NCI-H146 treated with DMSO at 0.1 percent for 48 hours (cell line): Measurements from ENCODE around the gene TSPAN9.

Source experiments
- DNase-seq: peaks from one replicate; lab custom pipeline; 2025; ENCODE audit not compliant: unreplicated experiment; lab: John Stamatoyannopoulos, UW

Gene TSPAN9

DNA sequence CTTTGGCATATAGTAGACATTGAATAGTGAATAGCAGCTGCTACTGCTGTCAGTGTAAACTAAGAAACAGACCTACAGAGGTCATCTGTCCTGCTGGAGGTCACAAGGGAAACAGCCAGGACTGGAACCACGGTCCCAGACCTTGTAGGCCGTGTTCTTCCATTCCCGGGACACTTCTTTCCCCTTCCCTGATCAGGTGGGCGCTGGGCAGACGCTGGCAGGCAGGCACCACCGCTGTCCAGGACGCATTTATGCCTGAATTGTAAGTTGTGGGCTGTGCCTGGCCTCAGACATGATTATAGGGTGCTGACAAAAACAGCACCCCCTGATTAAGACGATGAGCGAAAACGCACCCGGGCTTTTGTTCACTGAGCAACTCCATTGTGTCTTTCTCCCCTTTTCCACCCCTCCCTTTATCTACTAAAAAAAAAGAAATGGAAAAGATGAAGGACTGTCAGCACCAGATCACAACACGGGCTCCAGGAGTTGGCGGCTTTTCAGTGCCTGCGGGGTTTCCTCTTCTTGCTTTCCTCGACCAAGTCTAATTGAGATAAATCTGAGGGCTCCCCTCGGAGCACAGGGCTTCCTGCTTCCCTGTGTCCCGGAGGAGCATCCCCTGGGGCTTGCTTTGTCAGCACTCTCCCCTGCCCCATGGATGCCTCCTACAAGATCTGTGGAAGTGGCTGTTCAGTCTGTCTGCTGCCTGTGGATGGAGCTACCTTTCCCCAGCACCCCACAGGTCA is 80.6 kb downstream of the TSPAN9 start:
- no peak for DNase-seq

DNA sequence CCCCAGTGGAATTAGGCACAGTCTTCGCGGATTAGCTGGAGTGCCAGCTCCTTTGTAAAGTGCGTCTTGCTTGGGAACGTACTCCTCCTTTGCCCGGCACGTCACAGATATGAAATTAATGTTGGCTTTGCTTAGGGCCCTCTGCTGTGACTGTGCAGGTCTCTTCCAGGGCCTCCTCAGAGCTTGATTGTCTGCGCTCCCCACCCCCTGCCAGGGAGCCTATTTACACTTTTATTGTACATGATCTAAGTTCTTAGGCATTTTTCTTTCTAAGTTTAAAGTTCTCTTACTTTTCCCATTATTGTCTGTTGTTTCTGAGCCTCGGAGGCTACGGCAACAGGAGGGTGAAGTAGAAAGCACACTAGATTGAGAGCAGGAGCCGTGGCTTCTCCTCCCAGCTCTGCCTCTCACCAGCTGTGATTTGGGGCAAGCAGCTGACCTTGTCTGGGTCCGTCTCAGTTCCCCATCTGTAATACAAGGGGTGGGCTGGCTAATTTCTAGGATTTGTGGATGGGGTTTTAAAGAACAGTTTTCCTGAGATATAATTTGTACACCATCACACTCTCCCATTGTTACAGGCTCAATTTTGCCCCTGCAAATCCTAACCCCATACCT is 81.8 kb downstream of the TSPAN9 start:
- no peak for DNase-seq

DNA sequence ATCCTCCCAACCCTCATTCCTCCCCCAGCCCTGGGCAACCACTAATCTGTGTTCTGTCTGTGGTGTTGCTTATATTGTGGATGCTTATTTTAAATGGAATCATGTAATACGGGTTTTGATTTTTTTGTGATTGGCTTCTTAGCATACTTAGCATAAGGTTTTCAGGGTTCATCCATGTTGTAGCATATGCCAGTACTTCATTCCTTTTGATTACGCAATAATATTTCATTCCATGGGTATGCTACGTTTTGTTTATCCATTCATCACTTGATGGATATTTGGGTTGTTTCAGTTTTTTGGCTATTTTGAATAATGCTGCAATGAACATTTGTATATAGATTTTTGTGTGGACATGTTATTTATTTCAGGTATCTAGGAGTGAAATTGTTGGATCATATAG is 82.9 kb downstream of the TSPAN9 start:
- DNase-seq, result no peak

DNA sequence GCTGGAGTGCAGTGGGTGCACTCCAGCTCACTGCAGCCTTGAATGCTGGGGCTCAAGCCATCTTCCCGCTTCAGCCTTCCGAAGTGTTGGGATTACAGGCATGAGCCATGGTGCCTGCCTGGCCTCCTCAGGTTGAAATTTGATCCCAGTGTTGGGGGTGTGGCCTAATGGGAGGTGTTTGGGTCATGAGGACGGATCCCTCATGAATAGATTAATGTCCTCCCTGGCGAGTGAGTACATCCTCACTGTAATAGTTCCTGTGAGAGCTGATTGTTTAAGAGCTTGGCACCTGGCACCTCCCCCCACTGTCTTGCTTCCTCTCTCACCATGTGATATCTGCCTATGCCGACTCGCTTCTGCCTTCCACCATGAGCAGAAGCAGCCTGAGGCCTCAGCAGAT is 84.7 kb downstream of the TSPAN9 start:
- DNase-seq, result no peak

DNA sequence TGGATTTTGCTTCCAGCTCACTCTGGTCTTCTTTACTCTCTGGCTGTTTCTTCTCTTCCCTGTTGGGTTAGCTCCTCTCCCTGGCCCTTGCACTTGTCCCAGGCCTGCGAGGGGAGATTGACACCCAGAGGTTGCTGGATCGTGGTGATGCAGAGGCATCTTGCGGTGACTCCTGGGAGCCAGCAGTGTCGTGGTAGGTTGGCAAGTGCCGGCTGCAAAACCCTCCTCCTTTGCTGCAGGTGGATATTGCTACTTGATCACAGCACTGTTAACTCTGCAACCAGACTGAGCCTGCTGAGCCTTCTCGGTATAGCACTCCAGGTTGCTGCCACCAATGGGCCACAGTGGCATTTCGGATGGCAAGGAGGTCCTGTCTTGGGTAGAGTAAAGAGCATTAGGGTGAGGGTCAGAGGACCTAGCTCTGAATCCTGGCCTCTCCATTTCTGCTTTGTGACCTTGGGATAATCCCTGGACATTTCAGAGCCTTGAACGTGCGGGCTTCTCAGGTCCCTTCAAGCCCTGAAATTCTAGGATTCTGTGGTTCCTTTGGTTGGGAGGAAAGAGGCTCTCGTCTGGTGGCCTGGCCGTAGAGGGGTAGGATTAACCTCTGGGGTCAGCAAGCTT is 87.4 kb downstream of the TSPAN9 start:
- DNase-seq, result no peak

DNA sequence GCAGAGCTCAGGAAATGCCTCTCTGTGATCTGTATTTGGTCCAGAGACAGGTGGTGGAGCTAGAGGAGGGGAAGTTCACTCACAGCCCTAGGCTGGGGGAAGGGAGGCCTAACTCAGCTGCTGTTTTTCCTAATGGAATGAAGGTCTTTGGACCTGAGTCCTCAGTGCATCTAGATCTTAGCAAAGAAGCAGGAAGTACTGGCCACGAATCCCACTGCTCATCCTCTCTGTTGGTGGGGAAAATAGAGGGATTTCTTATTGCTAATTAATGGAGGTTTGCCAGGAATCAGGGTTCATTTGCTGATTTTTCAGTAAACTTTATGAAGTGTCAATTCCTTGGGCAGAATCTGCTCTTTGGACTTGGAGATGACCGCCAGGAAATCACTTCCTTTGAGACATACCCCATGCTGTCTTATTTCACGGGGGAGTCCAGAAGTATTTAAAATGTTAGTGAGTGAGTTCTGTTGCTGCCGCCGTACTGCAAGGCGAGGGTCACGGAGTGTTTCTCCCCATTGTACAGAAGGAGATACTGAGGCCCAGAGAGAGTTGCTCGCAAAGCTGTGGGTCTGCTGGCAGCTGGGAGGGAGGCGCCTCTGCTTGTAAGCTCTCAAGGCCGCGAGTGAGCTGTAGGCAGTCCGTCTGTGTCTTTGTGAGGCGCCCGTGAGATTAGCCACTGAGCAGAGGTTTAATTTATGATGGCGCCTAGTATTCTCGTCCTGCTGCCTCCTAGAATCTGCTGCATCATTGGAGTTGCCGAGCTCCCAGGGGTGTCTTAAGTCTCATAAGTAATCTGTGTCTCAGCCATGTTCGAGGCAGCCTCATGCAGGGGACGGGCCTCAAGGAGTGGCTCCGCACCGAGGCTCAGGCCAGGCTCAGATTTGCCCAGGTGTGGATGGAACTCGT is 88.2 kb downstream of the TSPAN9 start:
- no peak for DNase-seq

DNA sequence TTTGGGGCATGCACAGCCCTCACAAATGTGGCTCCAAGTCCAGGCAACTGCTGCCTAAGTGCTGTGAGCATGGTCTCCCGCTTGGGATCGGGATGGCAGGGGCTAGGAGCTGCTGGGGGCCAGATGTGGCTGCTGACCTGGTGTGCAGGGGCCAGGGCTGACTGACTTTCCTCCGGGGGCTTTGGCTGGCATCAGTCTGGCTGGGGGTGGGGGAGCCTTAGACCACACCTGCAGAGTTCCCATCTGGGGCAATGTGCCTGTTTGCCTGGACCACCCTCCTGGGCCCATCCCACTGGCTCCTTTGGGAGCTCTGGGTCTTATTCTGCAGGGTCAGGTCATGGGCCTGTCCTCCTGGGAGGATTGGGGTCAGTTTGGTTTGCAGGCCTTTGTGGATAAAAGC is 90.5 kb downstream of the TSPAN9 start:
- no peak for DNase-seq

DNA sequence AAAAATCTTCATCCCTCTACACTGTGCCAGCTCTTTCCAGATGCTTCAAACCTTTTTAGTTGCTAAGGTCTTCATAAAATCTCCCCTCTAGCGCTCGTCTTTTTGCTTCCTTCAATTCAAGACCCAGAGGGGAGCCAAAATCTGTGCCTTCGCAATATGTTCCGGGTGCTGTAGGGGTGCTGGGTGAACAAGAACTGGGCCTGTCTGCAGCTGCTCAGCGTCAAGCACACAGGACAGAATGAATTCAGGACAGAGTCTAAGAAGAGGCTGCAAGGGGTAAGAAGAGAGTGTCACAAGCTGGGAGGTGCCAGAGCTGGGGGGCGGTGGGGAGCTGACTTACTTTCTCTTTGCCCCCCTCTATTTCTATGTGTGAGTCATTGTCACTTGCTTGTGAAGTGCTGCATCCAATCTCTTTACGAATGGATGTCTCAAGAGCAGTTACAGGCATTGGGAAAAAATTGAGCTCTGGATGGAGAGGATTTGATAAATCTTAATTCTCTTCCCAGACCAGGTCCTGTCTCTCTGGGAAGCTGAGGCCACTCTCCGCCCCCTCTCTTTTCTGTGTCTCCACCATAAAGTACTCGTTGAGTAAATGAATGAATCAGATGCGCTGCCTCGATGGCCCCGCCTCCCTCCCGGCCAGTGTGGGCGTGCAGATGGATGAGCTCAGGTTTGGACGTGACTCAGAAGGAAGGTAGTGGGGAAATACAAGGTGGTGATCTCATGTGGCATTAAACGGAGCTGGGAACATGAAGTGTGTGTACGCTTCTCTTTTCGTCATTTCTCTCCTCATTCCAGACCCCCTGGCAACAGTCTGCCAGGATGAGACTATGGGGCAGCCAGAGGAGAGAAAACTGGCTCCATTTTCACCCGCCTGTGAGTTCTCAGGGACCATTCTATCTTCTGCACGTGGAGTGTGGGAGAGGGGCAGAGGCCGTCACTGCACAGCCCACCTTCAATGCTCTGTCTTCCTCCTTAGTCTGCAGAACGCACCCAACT is 91.3 kb downstream of the TSPAN9 start:
- DNase-seq, result no peak

DNA sequence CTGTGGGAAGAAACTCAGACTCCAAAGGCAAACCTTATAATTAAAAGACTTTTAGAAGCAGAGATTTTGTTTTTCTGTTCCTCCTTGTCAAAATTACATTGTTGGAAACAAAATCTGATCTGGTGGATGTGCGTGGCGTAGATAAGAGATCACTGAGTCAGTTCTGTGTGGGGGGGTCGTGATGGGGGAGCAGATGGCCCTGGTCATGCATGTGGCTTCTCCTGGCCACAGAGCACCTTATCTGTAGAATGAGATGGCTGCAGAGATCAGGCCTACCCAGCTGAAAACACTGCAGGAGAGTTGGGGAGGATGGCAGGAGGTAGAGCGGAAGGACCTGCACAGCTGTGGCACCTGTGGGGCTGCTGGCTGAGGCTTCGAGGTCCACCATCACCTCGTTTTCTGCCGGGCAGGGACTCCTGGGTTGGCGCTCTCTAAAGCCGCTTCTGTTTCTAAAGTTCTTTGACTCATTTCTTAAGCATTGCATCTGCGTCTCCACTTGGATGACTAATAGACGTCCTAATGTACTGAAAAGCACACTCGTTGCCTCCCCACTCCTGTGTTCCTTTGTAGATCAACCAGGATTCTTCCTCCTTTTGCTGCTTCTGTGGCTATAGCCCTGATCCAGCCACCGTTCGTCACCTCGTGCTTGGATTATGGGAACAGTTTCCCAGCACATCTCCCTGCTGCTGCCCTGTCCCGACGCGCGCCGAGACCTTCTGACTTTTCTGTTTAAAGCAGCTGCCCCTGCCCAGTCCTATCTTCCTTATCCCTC is 93.4 kb downstream of the TSPAN9 start:
- DNase-seq, result no peak

DNA sequence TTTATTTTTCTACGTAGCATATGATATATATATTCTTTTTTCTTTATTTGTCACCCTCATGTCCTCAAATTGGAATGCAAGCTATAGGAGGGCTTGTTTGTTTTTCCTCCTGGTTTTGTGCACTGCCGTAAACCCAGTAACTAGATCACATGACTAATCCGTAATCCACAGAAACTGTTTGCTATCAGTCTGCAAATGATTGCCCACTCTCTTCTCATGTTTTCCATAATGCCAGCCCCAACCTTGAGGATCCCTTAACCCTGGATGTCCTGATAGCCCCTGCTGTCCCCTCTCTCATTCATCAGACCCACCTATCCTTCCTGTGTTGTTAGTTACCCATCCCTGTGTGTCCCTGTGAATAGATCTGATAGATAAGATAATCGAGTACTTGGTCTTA is 94.0 kb downstream of the TSPAN9 start:
- no peak for DNase-seq

DNA sequence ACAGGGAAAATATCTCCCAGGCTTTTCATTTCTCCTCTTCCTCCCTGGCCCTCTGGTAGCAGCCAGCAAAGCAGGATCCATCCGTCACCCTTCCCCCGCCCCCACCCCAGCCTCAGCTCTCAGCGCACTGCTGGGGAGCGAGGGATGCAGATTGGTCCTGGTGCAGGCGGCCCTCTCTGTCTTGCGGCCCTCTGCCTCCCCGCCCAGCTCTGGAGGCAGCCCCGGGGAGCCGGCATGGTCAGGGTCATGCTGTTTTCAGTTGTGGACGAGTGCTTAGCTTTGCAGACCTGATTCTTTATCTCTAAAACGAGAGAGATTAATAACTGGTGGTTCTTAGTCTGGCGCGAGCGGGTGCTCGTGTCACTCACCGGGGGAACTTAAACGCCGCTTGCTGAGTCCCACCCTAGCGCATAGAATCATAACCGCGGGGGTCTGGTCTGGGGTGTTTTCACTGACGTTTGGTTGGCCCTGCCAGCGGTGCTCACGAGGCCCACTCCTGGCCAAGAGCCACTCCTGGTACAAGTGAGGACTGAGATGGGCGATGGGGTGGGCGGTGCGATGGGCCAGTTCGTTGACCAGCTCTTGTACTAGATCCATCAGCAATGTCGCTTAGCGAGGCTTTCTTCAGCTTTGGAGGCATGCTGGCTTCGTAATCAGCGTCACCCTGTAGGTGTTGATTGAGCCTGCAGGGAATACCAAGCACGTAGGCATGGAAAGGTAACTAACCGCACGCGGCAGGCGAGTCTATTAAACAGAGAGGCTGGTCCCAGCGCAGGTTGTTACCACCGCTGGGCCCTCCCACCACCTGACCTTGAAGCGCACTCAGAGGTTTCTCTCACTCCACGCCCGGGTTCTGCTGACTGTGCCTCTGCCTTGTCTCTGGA is 95.2 kb downstream of the TSPAN9 start:
- no peak for DNase-seq

DNA sequence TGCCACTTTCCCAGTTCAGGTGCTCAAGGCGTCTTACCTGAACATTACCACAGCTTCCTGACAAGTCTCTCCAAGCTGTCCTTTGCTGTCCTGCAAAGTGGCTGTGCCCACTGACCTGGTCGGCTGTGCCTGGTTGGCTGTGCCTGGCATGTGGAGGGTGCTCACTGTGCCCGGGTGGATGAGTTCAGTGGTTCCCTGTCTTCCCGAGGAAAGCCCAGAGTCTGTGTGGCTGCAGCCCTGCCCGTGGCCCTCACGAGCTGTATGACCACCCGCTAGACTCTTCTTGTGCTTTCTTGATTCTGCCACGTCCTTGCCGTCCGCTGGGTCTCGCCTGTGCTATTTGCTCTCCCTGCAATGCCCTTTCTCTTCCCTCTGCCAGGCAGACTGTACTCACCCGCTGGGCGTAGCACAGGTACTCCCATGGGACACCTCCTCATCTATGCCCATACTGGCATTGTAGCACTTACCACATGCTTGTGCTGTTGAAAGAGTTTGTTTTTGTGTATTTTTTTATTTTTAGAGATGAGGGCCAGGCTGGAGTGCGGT is 95.9 kb downstream of the TSPAN9 start:
- DNase-seq, result no peak

DNA sequence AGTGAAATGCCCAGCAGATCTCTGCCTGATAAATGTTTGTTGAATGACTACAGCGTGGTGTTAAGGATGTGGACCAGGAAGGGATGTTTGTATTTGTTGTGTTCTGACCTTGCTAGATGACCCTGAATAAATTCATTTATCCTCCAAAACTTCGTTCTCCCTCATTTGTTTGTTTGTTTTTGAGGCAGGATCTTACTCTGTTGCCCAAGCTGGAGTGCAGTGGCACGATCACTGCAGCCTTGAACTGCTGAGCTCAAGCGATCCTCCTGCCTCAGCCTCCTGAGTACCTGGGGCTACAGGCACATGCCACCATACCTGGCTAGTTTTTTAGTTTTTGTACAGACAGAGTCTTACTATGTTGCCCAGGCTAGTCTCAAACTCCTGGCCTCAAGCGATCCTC is 96.7 kb downstream of the TSPAN9 start:
- DNase-seq, result no peak

DNA sequence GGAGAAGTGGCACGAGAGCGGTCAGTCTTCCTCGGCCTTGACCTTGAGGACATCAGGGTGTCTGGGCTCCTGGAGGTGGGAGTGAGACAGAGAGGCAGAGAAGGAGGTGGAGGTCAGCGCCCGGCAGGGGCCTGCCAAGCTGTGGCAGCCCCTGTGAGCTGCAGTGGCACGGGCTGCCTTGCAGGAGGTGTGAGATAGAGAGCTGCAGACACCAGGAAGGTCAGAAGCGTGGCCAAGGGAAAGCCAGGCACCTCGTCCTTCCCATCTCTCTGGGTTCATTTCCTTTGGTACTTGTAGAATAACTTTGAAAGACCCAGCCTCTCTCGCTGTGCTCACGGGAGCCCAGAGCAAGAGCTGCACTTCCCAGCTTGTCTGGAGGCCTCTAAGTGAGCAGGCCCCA is 98.1 kb downstream of the TSPAN9 start:
- no peak for DNase-seq

DNA sequence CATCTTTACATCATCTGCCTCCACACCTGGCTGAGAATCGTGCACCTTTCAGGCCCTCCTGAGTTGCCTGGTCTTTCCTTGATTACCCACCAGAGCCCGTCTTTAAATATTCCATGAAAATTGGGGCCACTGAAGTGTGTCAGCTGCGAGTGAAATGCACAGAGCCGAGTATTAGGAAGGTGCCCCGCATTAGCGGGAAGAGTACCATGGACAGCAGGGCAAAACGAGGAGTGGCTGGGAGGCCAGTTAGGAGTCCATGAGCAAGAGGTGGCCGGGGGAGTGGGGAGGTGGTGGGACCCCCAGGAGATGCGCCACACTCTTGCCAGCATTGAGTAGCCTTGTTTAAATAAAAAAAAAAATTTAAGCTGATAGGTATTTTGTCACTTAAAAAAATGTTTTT is 99.6 kb downstream of the TSPAN9 start:
- no peak for DNase-seq

DNA sequence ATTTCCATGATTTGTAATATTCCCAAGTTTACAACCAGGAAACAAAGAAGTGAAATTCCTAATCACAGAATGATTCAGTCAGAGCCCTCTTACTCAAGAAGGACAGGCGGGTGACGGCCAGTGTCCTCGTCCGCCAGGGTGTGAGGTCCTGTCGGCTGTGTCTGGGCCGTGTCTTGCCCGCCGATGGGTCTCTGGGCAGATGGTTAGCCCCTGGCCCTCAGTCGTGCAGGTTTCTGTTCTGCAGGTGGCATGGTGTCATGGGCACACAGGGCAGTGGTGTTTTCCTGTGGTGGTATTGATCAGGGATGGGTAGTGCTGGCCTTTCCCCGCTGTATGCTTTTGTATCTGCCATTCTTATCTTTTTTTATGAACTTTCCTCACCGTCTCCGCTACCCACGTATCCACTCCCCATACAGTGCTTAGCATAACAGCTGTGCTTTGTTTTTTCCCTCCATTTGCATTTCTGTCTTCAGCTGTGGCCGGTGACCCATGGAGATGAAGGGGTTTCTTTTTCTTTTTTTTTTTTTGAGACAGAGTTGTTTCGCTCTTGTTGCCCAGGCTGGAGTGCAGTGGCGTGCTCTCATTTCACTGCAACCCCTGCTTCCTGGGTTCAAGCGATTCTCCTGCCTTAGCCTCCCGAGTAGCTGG is 100.7 kb downstream of the TSPAN9 start:
- no peak for DNase-seq

DNA sequence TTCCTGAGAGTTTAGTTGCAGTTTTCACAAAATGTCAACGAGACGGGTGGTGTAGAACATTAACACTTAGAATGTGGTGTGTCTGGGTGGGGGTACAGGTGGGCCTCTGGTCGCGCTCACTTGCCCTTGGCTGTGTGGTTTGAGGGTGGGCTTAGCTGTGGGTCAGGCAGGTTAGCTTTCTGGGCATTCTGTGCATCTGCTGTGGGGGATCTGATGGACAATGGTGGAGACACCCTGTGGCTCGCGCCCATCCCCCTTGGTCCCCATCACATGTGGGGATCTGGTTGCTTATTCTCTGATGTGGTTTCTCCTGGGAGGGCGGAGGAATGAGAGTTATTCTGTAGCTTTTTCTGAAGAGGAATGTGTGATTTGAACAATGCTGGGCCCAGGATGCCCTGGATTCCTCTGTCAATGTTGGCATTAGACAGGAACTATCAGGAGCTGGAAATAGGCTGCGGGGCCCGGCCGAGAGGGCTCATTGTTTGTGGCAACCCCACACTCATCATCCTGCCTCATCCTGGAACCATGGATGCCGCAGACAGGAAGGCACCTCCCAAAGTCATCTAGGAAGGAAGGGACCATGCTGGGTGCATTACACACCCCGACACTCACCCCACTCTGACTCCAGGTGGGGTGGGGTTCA is 101.6 kb downstream of the TSPAN9 start:
- no peak for DNase-seq
